HCT116 (cell line): ENCODE results near the gene SFXN1. TPM values are rescaled to one million over a fixed set of nuclear protein-coding genes. Genes with fewer than 3 reads are reported as not detected.

Source experiments
- ATAC-seq: fragments of 200-7000 bp; cut with Tn5 transposase; 2 replicates; pipeline ENCODE4 v1.9.1; 2020; ENCODE audit warnings: mild to moderate bottlenecking, moderate library complexity
- BruUV-seq: library from RNA; stranded (reverse); fragments of 400-500 nt; replicated peaks from 2 replicates; lab custom pipeline; 2021; lab: Mats Ljungman, UMichigan
- CTCF ChIA-PET: fragments of 300-600 bp; sonication (Branson Sonifier 250); formaldehyde crosslinking; loops from one replicate; lab custom pipeline; 2021; ENCODE audit warnings: antibody characterized with exemption; lab: Charles Lee
- POLR2A ChIA-PET: fragments of 300-600, 350-600 bp; sonication (Branson Sonifier 250); formaldehyde crosslinking; loops from one replicate; lab custom pipeline; 2021; ENCODE audit warnings: antibody characterized with exemption; lab: Charles Lee
- RAD21 ChIA-PET, 2 experiments: fragments of 300-600 bp; sonication (Branson Sonifier 250); formaldehyde crosslinking; loops; one replicate each; lab custom pipeline; 2023; ENCODE audit warnings: low total read pairs in 2 of 2; ENCODE audit not compliant: uncharacterized antibody in 2 of 2, unreplicated experiment in 2 of 2, low non-redundant PET in 1 of 2; lab: Charles Lee
- DNase-seq: peaks from one replicate; pipeline ENCODE4 v3.0.0-alpha.2; 2010; ENCODE audit warnings: low read depth, low spot score
- H2AFZ ChIP-seq: fragments of 200-600 bp; shearing (Covaris generic), sonication (generic); 2 replicates; pipeline ENCODE4 v1.6.1; 2017; ENCODE audit warnings: low read depth, mixed run types, mixed read lengths, antibody characterized with exemption, low read length; ENCODE audit not compliant: poor library complexity, severe bottlenecking
- H3K27ac ChIP-seq: 2 replicates; pipeline ENCODE4 v1.5.1; 2012; ENCODE audit warnings: low read depth, low read length
- H3K27me3 ChIP-seq: fragments of 200-600 bp; sonication (generic); 2 replicates; pipeline ENCODE4 v1.6.1; 2016; ENCODE audit warnings: mixed run types, low read length, mixed read lengths; ENCODE audit not compliant: insufficient read depth
- H3K36me3 ChIP-seq, 2 experiments: fragments of 200-500 bp in 1 of 2; fragments of 200-600 bp in 1 of 2; sonication (Bioruptor generic) in 1 of 2; sonication (generic) in 1 of 2; 2 replicates each; pipeline versions ENCODE4 v1.5.1 to v1.6.1; 2014 to 2016; ENCODE audit warnings: low read length in 2 of 2, inconsistent platforms in 1 of 2, mixed read lengths in 1 of 2, mixed run types in 1 of 2; ENCODE audit not compliant: insufficient read depth in 2 of 2, control insufficient read depth in 1 of 2
- H3K4me1 ChIP-seq, 2 experiments: fragments of 200-600 bp in 1 of 2; sonication (generic) in 1 of 2; 2 replicates each; pipeline versions ENCODE4 v1.5.1 to v1.6.1; 2012 to 2017; ENCODE audit warnings: low read length in 2 of 2, inconsistent platforms in 1 of 2, mild to moderate bottlenecking in 1 of 2, mixed read lengths in 1 of 2, mixed run types in 1 of 2, moderate library complexity in 1 of 2; ENCODE audit not compliant: insufficient read depth in 2 of 2, control insufficient read depth in 1 of 2
- H3K4me2 ChIP-seq: fragments of 200-600 bp; sonication (generic); 2 replicates; pipeline ENCODE4 v1.6.1; 2017; ENCODE audit warnings: mixed run types, low read length, mixed read lengths
- H3K4me3 ChIP-seq, 2 experiments: fragments of 200-600 bp in 1 of 2; sonication (generic) in 1 of 2; replicated peaks in 1 of 2; 2 replicates each; pipeline ENCODE4 v1.5.1; 2011 to 2016; ENCODE audit warnings: low read length in 2 of 2, control low read depth in 1 of 2, low read depth in 1 of 2, mild to moderate bottlenecking in 1 of 2, mixed read lengths in 1 of 2, mixed run types in 1 of 2
- H3K79me2 ChIP-seq: fragments of 200-600 bp; sonication (generic); 2 replicates; pipeline ENCODE4 v1.6.1; 2017; ENCODE audit warnings: mild to moderate bottlenecking, mixed run types, low read length, moderate library complexity, mixed read lengths; ENCODE audit not compliant: insufficient read depth
- H3K9ac ChIP-seq: fragments of 200-600 bp; sonication (generic); 2 replicates; pipeline ENCODE4 v1.6.1; 2016; ENCODE audit warnings: low read length, mixed read lengths
- H3K9me2 ChIP-seq: fragments of 200-600 bp; sonication (generic), shearing (Covaris generic); 2 replicates; pipeline ENCODE4 v1.6.1; 2017; ENCODE audit warnings: mixed run types, mild to moderate bottlenecking, moderate library complexity; ENCODE audit not compliant: insufficient read depth
- H3K9me3 ChIP-seq, 2 experiments: fragments of 200-500 bp in 1 of 2; fragments of 200-600 bp in 1 of 2; sonication (Bioruptor generic) in 1 of 2; sonication (generic) in 1 of 2; 2 replicates each; pipeline ENCODE4 v1.6.1; 2014 to 2017; ENCODE audit warnings: low read length in 2 of 2, mixed read lengths in 2 of 2, inconsistent platforms in 1 of 2, low read depth in 1 of 2, mild to moderate bottlenecking in 1 of 2, mixed run types in 1 of 2, moderate library complexity in 1 of 2; ENCODE audit not compliant: control insufficient read depth in 1 of 2, insufficient read depth in 1 of 2
- H4K20me1 ChIP-seq: fragments of 200-600 bp; sonication (generic), shearing (Covaris generic); 2 replicates; pipeline ENCODE4 v1.6.1; 2017; ENCODE audit warnings: mixed run types, mild to moderate bottlenecking, moderate library complexity; ENCODE audit not compliant: insufficient read depth
- ELF1 ChIP-seq: IDR thresholded peaks from 2 replicates; pipeline ENCODE4 v1.6.1; 2012; ENCODE audit warnings: low read depth, borderline replicate concordance
- FOSL1 ChIP-seq: IDR thresholded peaks from 2 replicates; pipeline ENCODE4 v1.6.1; 2012; ENCODE audit warnings: low read depth
- JUND ChIP-seq: IDR thresholded peaks from 2 replicates; pipeline ENCODE4 v1.6.1; 2012
- POLR2A ChIP-seq: IDR thresholded peaks from 2 replicates; pipeline ENCODE4 v1.7.0; 2011; ENCODE audit warnings: borderline replicate concordance; ENCODE audit not compliant: insufficient read depth, insufficient read length; ENCODE audit errors: extremely low read depth
- YY1 ChIP-seq: IDR thresholded peaks from 2 replicates; pipeline ENCODE4 v1.6.1; 2011; ENCODE audit warnings: low read length, low read depth, moderate library complexity, mild to moderate bottlenecking; ENCODE audit not compliant: insufficient replicate concordance; ENCODE audit errors: extremely low read depth
- ZFX ChIP-seq: fragments of 450-650 bp; IDR thresholded peaks from 2 replicates; pipeline ENCODE4 v1.6.1; 2017
- ZNF274 ChIP-seq: fragments of 200-500 bp; sonication (Bioruptor generic); IDR thresholded peaks from 2 replicates; pipeline ENCODE4 v1.6.1; 2014; ENCODE audit warnings: mild to moderate bottlenecking, low read depth, low read length, inconsistent platforms
- intact Hi-C: fragments of 100-400 bp; cut with micrococcal nuclease; formaldehyde crosslinking; loops from 2 replicates; pipeline ENCODE4 v1.10.0; 2022
- total RNA-seq: library from RNA; stranded (reverse); gene quantifications from one replicate; pipeline ENCODE4 v1.2.1, GENCODE V29; 2021; ENCODE audit not compliant: unreplicated experiment
- TF ChIP-seq, protein P1 (sequence below): IDR thresholded peaks from 2 replicates; pipeline ENCODE4 v1.6.1; 2012
- TF ChIP-seq, protein P2 (sequence below): IDR thresholded peaks from 2 replicates; pipeline ENCODE4 v1.6.1; 2012

Gene SFXN1
- total RNA-seq, 1 experiment from 2014 or later, result 145 TPM

DNA sequence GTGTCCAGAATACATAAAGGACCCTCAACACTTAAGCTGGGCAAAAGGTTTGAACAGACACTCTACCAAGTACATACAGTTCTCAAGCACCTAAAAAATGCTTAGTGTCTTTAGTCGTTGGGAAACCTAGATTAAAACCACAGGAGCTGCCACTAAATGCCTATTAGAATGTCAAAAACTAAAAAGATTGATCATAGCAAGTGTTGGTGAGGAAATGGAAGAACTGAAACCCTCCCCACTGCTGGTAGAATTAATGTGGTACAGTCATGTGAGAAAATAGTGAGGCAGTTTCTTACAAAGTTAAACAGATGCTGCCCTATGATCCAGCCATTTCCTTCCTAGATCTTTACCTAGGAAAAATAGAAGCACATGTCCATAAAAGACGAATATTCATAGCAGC lies 40.6 kb downstream of the SFXN1 start:
- Histone ChIP-seq H3K79me2 (no peaks in the 10 kb centered on the region), H3K27ac (no peak overlapping the region), H3K27me3 (no peaks in the 10 kb centered on the region), H4K20me1 (no peaks in the 10 kb centered on the region), H3K9me3 (no peaks in the 10 kb centered on the region), H3K4me2 (no peak overlapping the region), H3K4me3 (no peak overlapping the region), H3K9me2 (no peaks in the 10 kb centered on the region), H3K36me3 (peaks cover 56 to 67% of the 10 kb centered on the region in 2 experiments), H3K4me1 (peaks cover 10 to 16% of the 10 kb centered on the region in 2 experiments; a peak in 3 of 4 replicates), H2AFZ (no peak overlapping the region), H3K9ac (no peak overlapping the region)
- ATAC-seq (no peak), DNase-seq (no peak)
- ChIA-PET CTCF (no interaction called here), RAD21 (no interaction called here), POLR2A (no interaction called here)
- no TSS peak for BruUV-seq
- intact Hi-C loops, result no loop called here
- no peak for TF ChIP-seq POLR2A
- TF ChIP-seq, protein P1, sequence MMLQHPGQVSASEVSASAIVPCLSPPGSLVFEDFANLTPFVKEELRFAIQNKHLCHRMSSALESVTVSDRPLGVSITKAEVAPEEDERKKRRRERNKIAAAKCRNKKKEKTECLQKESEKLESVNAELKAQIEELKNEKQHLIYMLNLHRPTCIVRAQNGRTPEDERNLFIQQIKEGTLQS, result no peak
- no peak for TF ChIP-seq YY1
- no peak for TF ChIP-seq ZFX

DNA sequence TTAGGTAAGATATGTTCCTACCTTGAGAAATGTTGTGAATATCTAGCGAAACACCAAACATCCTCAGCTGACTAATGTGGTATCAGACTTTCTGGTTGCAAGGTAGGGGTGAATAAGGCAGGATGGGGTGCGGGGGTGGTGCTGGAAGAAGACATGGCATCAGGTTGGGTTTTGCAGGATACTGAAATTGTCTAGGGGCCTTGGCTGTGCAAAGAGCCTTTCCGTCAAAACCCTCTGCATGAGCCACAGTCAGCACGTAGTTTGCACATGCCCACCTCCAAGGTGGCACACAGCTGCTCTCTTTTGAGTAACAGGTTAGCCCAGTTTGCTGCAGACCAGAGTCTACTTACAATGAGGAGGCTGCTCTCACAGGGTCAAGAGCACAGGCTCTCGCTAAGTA lies 42.0 kb downstream of the SFXN1 start:
- ATAC-seq (no peak), DNase-seq (no peak)
- peaks cover 10 to 16% of the 10 kb centered on the region in 2 experiments; a peak in 3 of 4 replicates for H3K4me1 ChIP-seq
- 0 out of 2 replicates have a peak, but pooled peaks cover 3% of the 10 kb centered on the region for H4K20me1 ChIP-seq
- no peak overlapping the region for H3K4me3 ChIP-seq
- H2AFZ ChIP-seq, result no peak overlapping the region
- no peaks in the 10 kb centered on the region for H3K9me3 ChIP-seq
- no peak overlapping the region for H3K4me2 ChIP-seq
- H3K9ac ChIP-seq, result no peak overlapping the region
- H3K36me3 ChIP-seq, result peaks cover 60 to 67% of the 10 kb centered on the region in 2 experiments
- POLR2A ChIA-PET, result no interaction called here
- no peak overlapping the region for H3K27ac ChIP-seq
- TF ChIP-seq ZNF274, result no peak
- TF ChIP-seq FOSL1, result no peak
- TF ChIP-seq JUND, result no peak
- no peak for TF ChIP-seq YY1
- TF ChIP-seq, protein P1, result no peak
- TF ChIP-seq, protein P2, sequence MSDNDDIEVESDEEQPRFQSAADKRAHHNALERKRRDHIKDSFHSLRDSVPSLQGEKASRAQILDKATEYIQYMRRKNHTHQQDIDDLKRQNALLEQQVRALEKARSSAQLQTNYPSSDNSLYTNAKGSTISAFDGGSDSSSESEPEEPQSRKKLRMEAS, result no peak
- TF ChIP-seq ELF1, result no peak
- H3K27me3 ChIP-seq, result no peaks in the 10 kb centered on the region
- H3K79me2 ChIP-seq, result no peaks in the 10 kb centered on the region
- H3K9me2 ChIP-seq, result no peaks in the 10 kb centered on the region
- RAD21 ChIA-PET, result no interaction called here
- CTCF ChIA-PET, result no interaction called here
- intact Hi-C loops, result no loop called here
- BruUV-seq, result no TSS peak
